ENCODE measurements around the gene LRRC17.

Gene LRRC17

GRCh38 chr7:102979670-102980069 is 66.9 kb downstream of the LRRC17 start:
- no peak overlapping the region for H2AFZ ChIP-seq (ENCODE audit: low read depth, low read length)
- no peaks in the 10 kb centered on the region for H3K9me3 ChIP-seq (ENCODE audit: insufficient read depth, low read length, severe bottlenecking)
- no peak overlapping the region for H3K4me3 ChIP-seq (ENCODE audit: low read depth in 1 of 2, low read length in 2 of 2)
- no peaks in the 10 kb centered on the region for H3K79me2 ChIP-seq (ENCODE audit: insufficient read depth, low read length)
- H4K20me1 ChIP-seq (ENCODE audit: insufficient read depth, low read length) = no peaks in the 10 kb centered on the region
- no peak for DNase-seq
- TF ChIP-seq CTCF (IDR thresholded peaks at IDR 0.05; ENCODE audit: borderline replicate concordance, extremely low read depth, low read length, poor library complexity, severe bottlenecking) = no peak
- TF ChIP-seq EZH2 (IDR thresholded peaks at IDR 0.05; ENCODE audit: borderline replicate concordance, low read depth, low read length, severe bottlenecking) = no peak
- no peaks in the 10 kb centered on the region for H3K4me1 ChIP-seq (ENCODE audit: insufficient read depth, low read length)
- no peaks in the 10 kb centered on the region for H3K27me3 ChIP-seq (ENCODE audit: insufficient read depth, low read length, poor library complexity)
- no peak overlapping the region for H3K27ac ChIP-seq (ENCODE audit: low read length)
- no peak overlapping the region for H3K4me2 ChIP-seq (ENCODE audit: insufficient read depth, low read length)
- H3K9ac ChIP-seq (ENCODE audit: low read depth, low read length) = no peak overlapping the region
- H3K36me3 ChIP-seq (ENCODE audit: insufficient read depth, low read length) = no peaks in the 10 kb centered on the region
- ATAC-seq (ENCODE audit: insufficient read depth, low read depth) = no peak

- Histone ChIP-seq H3K4me2 (ENCODE audit: insufficient read depth, low read length) (no peak overlapping the region), H3K9me3 (ENCODE audit: insufficient read depth, low read length, severe bottlenecking) (no peaks in the 10 kb centered on the region), H3K9ac (ENCODE audit: low read depth, low read length) (no peak overlapping the region), H3K27ac (ENCODE audit: low read length) (no peak overlapping the region), H2AFZ (ENCODE audit: low read depth, low read length) (no peak overlapping the region), H3K4me3 (ENCODE audit: low read depth in 1 of 2, low read length in 2 of 2) (no peak overlapping the region), H3K79me2 (ENCODE audit: insufficient read depth, low read length) (no peaks in the 10 kb centered on the region), H3K4me1 (ENCODE audit: insufficient read depth, low read length) (no peaks in the 10 kb centered on the region), H4K20me1 (ENCODE audit: insufficient read depth, low read length) (no peaks in the 10 kb centered on the region), H3K27me3 (ENCODE audit: insufficient read depth, low read length, poor library complexity) (no peaks in the 10 kb centered on the region), H3K36me3 (ENCODE audit: insufficient read depth, low read length) (no peaks in the 10 kb centered on the region)
- TF ChIP-seq CTCF (IDR thresholded peaks at IDR 0.05; ENCODE audit: borderline replicate concordance, extremely low read depth, low read length, poor library complexity, severe bottlenecking) (no peak), EZH2 (IDR thresholded peaks at IDR 0.05; ENCODE audit: borderline replicate concordance, low read depth, low read length, severe bottlenecking) (no peak)
- no peak for DNase-seq
- ATAC-seq (ENCODE audit: insufficient read depth, low read depth) = no peak
These were observed 68.7 kb downstream of the LRRC17 start for GRCh38 chr7:102981451-102981850.

- ATAC-seq (ENCODE audit: insufficient read depth, low read depth) (no peak), DNase-seq (no peak)
- H2AFZ ChIP-seq (ENCODE audit: low read depth, low read length) = no peak overlapping the region
- no peaks in the 10 kb centered on the region for H3K79me2 ChIP-seq (ENCODE audit: insufficient read depth, low read length)
- no peak overlapping the region for H3K9ac ChIP-seq (ENCODE audit: low read depth, low read length)
- H3K27ac ChIP-seq (ENCODE audit: low read length) = no peak overlapping the region
- H3K4me2 ChIP-seq (ENCODE audit: insufficient read depth, low read length) = no peak overlapping the region
- H4K20me1 ChIP-seq (ENCODE audit: insufficient read depth, low read length) = no peaks in the 10 kb centered on the region
- H3K27me3 ChIP-seq (ENCODE audit: insufficient read depth, low read length, poor library complexity) = no peaks in the 10 kb centered on the region
- H3K4me1 ChIP-seq (ENCODE audit: insufficient read depth, low read length) = no peaks in the 10 kb centered on the region
- H3K9me3 ChIP-seq (ENCODE audit: insufficient read depth, low read length, severe bottlenecking) = no peaks in the 10 kb centered on the region
- H3K4me3 ChIP-seq (ENCODE audit: low read depth in 1 of 2, low read length in 2 of 2) = no peak overlapping the region
- TF ChIP-seq EZH2 (IDR thresholded peaks at IDR 0.05; ENCODE audit: borderline replicate concordance, low read depth, low read length, severe bottlenecking) (no peak), CTCF (IDR thresholded peaks at IDR 0.05; ENCODE audit: borderline replicate concordance, extremely low read depth, low read length, poor library complexity, severe bottlenecking) (no peak)
- H3K36me3 ChIP-seq (ENCODE audit: insufficient read depth, low read length) = no peaks in the 10 kb centered on the region
These were observed 69.4 kb downstream of the LRRC17 start for GRCh38 chr7:102982235-102982634.

GRCh38 chr7:102983602-102984001 is 70.8 kb downstream of the LRRC17 start:
- Histone ChIP-seq H3K9me3 (ENCODE audit: insufficient read depth, low read length, severe bottlenecking) (no peaks in the 10 kb centered on the region), H3K27ac (ENCODE audit: low read length) (no peak overlapping the region), H3K36me3 (ENCODE audit: insufficient read depth, low read length) (no peaks in the 10 kb centered on the region)

More at GRCh38 chr7:102983602-102984001, 70.8 kb downstream of the LRRC17 start:
- Histone ChIP-seq H3K4me3 (ENCODE audit: low read depth in 1 of 2, low read length in 2 of 2) (no peak overlapping the region), H3K27me3 (ENCODE audit: insufficient read depth, low read length, poor library complexity) (no peaks in the 10 kb centered on the region), H3K9ac (ENCODE audit: low read depth, low read length) (no peak overlapping the region), H3K4me1 (ENCODE audit: insufficient read depth, low read length) (no peaks in the 10 kb centered on the region), H2AFZ (ENCODE audit: low read depth, low read length) (no peak overlapping the region), H4K20me1 (ENCODE audit: insufficient read depth, low read length) (no peaks in the 10 kb centered on the region), H3K79me2 (ENCODE audit: insufficient read depth, low read length) (no peaks in the 10 kb centered on the region), H3K4me2 (ENCODE audit: insufficient read depth, low read length) (no peak overlapping the region)
- DNase-seq (no peak), ATAC-seq (ENCODE audit: insufficient read depth, low read depth) (no peak)
- no peak for TF ChIP-seq EZH2 (IDR thresholded peaks at IDR 0.05; ENCODE audit: borderline replicate concordance, low read depth, low read length, severe bottlenecking)
- no peak for TF ChIP-seq CTCF (IDR thresholded peaks at IDR 0.05; ENCODE audit: borderline replicate concordance, extremely low read depth, low read length, poor library complexity, severe bottlenecking)
